Measurements from ENCODE around the gene DIS3L2. TPM values are rescaled to one million over a fixed set of nuclear protein-coding genes. Genes with fewer than 3 reads are reported as not detected.
A peak's percentile ranks its signal among the peaks of the same experiment; 100 is the strongest.

Gene DIS3L2
- total and polyA plus RNA-seq, 12 donors = 20.0 to 54.7 (median 30.5) TPM

- H3K36me3 ChIP-seq (replicated peaks in 1 of 2) = no peaks in the 10 kb centered on the region
- no peak overlapping the region for H3K4me3 ChIP-seq
- no peak for DNase-seq
- H3K9me3 ChIP-seq (replicated peaks in 1 of 3) = no peaks in the 10 kb centered on the region
- TF ChIP-seq POLR2A (IDR thresholded peaks at IDR 0.05) (no peak), CTCF (IDR thresholded peaks at IDR 0.05) (no peak)
- intact Hi-C loops (cut with DNase I) = no loop called here
- no peaks in the 10 kb centered on the region for H3K4me1 ChIP-seq (replicated peaks in 1 of 2)
- H3K27me3 ChIP-seq = no peaks in the 10 kb centered on the region
- 88 to 97% (median 91%) methylated on average over 2 to 4 of the region's 4 CpGs for WGBS, 4 donors
- H3K27ac ChIP-seq = no peak overlapping the region
These were observed 380.2 kb downstream of the DIS3L2 start for GRCh38 chr2:232341739-232342126.

- Histone ChIP-seq H3K27me3 (no peaks in the 10 kb centered on the region), H3K36me3 (replicated peaks in 1 of 2) (no peaks in the 10 kb centered on the region), H3K9me3 (replicated peaks in 1 of 3) (no peaks in the 10 kb centered on the region), H3K4me1 (replicated peaks in 1 of 2) (no peaks in the 10 kb centered on the region), H3K27ac (no peak overlapping the region), H3K4me3 (no peak overlapping the region)
- WGBS, 4 donors = 68 to 77% (median 72%) methylated on average over 19 of the region's 19 CpGs
- intact Hi-C loops (cut with DNase I) = no loop called here
- TF ChIP-seq POLR2A (IDR thresholded peaks at IDR 0.05) (no peak), CTCF (IDR thresholded peaks at IDR 0.05) (no peak)
- no peak for DNase-seq
These were observed 381.4 kb downstream of the DIS3L2 start for GRCh38 chr2:232342635-232343565.

DNA sequence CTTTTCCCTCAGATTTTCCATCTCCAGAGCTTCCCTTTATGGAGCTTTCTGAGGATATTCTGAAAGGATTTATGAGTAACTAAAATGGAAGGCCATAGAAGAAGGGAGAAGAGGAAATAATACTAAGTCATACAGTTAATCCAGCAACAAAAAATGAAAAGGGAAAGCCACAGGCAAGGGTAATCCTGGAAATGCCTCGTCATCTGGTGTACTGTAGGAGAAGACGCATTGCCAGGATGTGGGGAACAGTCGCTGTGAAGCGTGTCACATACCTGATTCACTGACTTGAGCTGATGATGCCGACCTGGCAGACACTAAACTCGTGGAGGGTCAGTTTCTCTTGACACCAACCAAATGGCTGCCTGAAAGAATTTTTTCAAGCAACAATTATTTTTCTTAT lies 382.3 kb downstream of the DIS3L2 start:
- Histone ChIP-seq H3K4me3 (no peak overlapping the region), H3K4me1 (replicated peaks in 1 of 2) (no peaks in the 10 kb centered on the region), H3K9me3 (replicated peaks in 1 of 3) (no peaks in the 10 kb centered on the region), H3K27me3 (no peaks in the 10 kb centered on the region), H3K27ac (no peak overlapping the region), H3K36me3 (replicated peaks in 1 of 2) (no peaks in the 10 kb centered on the region)
- intact Hi-C loops (cut with DNase I) = no loop called here
- DNase-seq = no peak
- TF ChIP-seq POLR2A (IDR thresholded peaks at IDR 0.05) (no peak), CTCF (IDR thresholded peaks at IDR 0.05) (no peak)
- 59 to 77% (median 65%) methylated on average over 6 of the region's 6 CpGs for WGBS, 4 donors

- DNase-seq = peak in 1 of 7 donors; percentile 3
- no peaks in the 10 kb centered on the region for H3K36me3 ChIP-seq (replicated peaks in 1 of 2)
- H3K27me3 ChIP-seq = peaks cover 11% of the 10 kb centered on the region
- no peak overlapping the region for H3K4me3 ChIP-seq
- H3K9me3 ChIP-seq (replicated peaks in 1 of 3) = no peaks in the 10 kb centered on the region
- H3K27ac ChIP-seq = no peak overlapping the region
- H3K4me1 ChIP-seq (replicated peaks in 1 of 2) = no peaks in the 10 kb centered on the region
- TF ChIP-seq POLR2A (IDR thresholded peaks at IDR 0.05) (no peak), CTCF (IDR thresholded peaks at IDR 0.05) (no peak)
- intact Hi-C loops (cut with DNase I) = no loop called here
- 82 to 92% (median 90%) methylated on average over 2 to 8 of the region's 8 CpGs for whole genome bisulfite sequencing, 4 donors
These were observed 383.7 kb downstream of the DIS3L2 start for GRCh38 chr2:232345251-232345650.
